Hepatocyte (in vitro differentiated cells): ENCODE results near the gene ATP8B3. TPM values are rescaled to one million over a fixed set of nuclear protein-coding genes. Genes with fewer than 3 reads are reported as not detected.

ENCODE experiments used
- DNase-seq: peaks from one replicate; pipeline ENCODE4 v3.0.0-alpha.2; 2016; ENCODE audit warnings: low spot score
- H2AFZ ChIP-seq: fragments of 200-600 bp; sonication (generic); 2 replicates; pipeline ENCODE4 v1.6.0; 2016; ENCODE audit warnings: antibody characterized with exemption, mild to moderate bottlenecking
- H3K27ac ChIP-seq: fragments of 200-600 bp; sonication (generic); 2 replicates; pipeline ENCODE4 v1.5.1; 2016; ENCODE audit warnings: mild to moderate bottlenecking
- H3K27me3 ChIP-seq: fragments of 200-600 bp; sonication (generic); 2 replicates; pipeline ENCODE4 v1.6.1; 2016
- H3K36me3 ChIP-seq: fragments of 200-600 bp; sonication (generic); replicated peaks from 2 replicates; pipeline ENCODE4 v1.5.1; 2016; ENCODE audit warnings: low read depth; ENCODE audit not compliant: insufficient read depth
- H3K4me1 ChIP-seq: fragments of 200-600 bp; sonication (generic); 2 replicates; pipeline ENCODE4 v1.5.1; 2016; ENCODE audit warnings: mild to moderate bottlenecking, moderate library complexity; ENCODE audit not compliant: insufficient read depth
- H3K4me2 ChIP-seq: fragments of 200-600 bp; sonication (generic); 2 replicates; pipeline ENCODE4 v1.6.0; 2016
- H3K4me3 ChIP-seq: fragments of 200-600 bp; sonication (generic); 2 replicates; pipeline ENCODE4 v1.5.1; 2016; ENCODE audit warnings: mild to moderate bottlenecking
- H3K79me2 ChIP-seq: fragments of 200-600 bp; sonication (generic); 2 replicates; pipeline ENCODE4 v1.6.0; 2017; ENCODE audit warnings: mild to moderate bottlenecking
- H3K9me2 ChIP-seq: fragments of 200-600 bp; sonication (generic); replicated peaks from 2 replicates; pipeline ENCODE4 v1.6.0; 2017; ENCODE audit warnings: mild to moderate bottlenecking; ENCODE audit not compliant: insufficient read depth
- H3K9me3 ChIP-seq: fragments of 200-600 bp; sonication (generic); 2 replicates; pipeline ENCODE4 v1.5.1; 2016; ENCODE audit warnings: low read depth, mild to moderate bottlenecking
- H4K20me1 ChIP-seq: fragments of 200-600 bp; sonication (generic); 2 replicates; pipeline ENCODE4 v1.6.0; 2016; ENCODE audit warnings: mild to moderate bottlenecking; ENCODE audit not compliant: insufficient read depth, poor library complexity, severe bottlenecking
- EZH2 ChIP-seq: fragments of 200-600 bp; sonication (generic); IDR thresholded peaks from 2 replicates; pipeline ENCODE4 v1.6.1; 2016; ENCODE audit warnings: antibody characterized with exemption, mild to moderate bottlenecking, borderline replicate concordance
- EZH2phosphoT487 ChIP-seq: fragments of 200-600 bp; sonication (generic); IDR thresholded peaks from one replicate; pipeline ENCODE4 v1.6.1; 2018; ENCODE audit warnings: antibody characterized with exemption, mild to moderate bottlenecking, low read depth, moderate library complexity; ENCODE audit not compliant: unreplicated experiment, severe bottlenecking
- WGBS: methylation state at CpG from one replicate; pipeline ENCODE4 v1.1.6; 2016; ENCODE audit warnings: low lambda C conversion rate; ENCODE audit errors: missing lambda C conversion rate; 5-methylcytosine and 5-hydroxymethylcytosine counted together
- polyA plus RNA-seq: library from polyadenylated mRNA; unstranded; fragments of >200 nt; fragmentation: Nextera tagmentation; extraction: Ambion mirVana; gene quantifications from 2 replicates; pipeline ENCODE4 v1.2.1, GENCODE V29; 2016
- total RNA-seq: library from RNA; depleted of rRNA; stranded (reverse); fragments of >200 nt; gene quantifications from 2 replicates; pipeline ENCODE4 v1.2.3, GENCODE V29; 2014
- TF ChIP-seq, protein P1 (sequence below): fragments of 200-600 bp; sonication (generic); IDR thresholded peaks from 2 replicates; pipeline ENCODE4 v1.5.1; 2016; ENCODE audit warnings: antibody characterized with exemption, mild to moderate bottlenecking; ENCODE audit not compliant: poor library complexity

The ATP8B3 gene
- total and polyA plus RNA-seq, 2 experiments from 2014 or later: 1.7 to 2.4 TPM

- Histone ChIP-seq H3K27ac (no peak overlapping the region), H3K4me3 (no peak overlapping the region), H3K36me3 (no peaks in the 10 kb centered on the region), H3K4me1 (peaks cover 1% of the 10 kb centered on the region), H4K20me1 (no peaks in the 10 kb centered on the region), H3K9me2 (no peaks in the 10 kb centered on the region), H2AFZ (no peak overlapping the region), H3K4me2 (peak overlapping the region; percentile 29), H3K79me2 (no peaks in the 10 kb centered on the region), H3K9me3 (no peaks in the 10 kb centered on the region), H3K27me3 (peaks cover 86% of the 10 kb centered on the region)
- 2% methylated on average over 65 of the region's 80 CpGs for WGBS
- no peak for DNase-seq
- peak; percentile 47 for TF ChIP-seq EZH2
- TF ChIP-seq, protein P1, sequence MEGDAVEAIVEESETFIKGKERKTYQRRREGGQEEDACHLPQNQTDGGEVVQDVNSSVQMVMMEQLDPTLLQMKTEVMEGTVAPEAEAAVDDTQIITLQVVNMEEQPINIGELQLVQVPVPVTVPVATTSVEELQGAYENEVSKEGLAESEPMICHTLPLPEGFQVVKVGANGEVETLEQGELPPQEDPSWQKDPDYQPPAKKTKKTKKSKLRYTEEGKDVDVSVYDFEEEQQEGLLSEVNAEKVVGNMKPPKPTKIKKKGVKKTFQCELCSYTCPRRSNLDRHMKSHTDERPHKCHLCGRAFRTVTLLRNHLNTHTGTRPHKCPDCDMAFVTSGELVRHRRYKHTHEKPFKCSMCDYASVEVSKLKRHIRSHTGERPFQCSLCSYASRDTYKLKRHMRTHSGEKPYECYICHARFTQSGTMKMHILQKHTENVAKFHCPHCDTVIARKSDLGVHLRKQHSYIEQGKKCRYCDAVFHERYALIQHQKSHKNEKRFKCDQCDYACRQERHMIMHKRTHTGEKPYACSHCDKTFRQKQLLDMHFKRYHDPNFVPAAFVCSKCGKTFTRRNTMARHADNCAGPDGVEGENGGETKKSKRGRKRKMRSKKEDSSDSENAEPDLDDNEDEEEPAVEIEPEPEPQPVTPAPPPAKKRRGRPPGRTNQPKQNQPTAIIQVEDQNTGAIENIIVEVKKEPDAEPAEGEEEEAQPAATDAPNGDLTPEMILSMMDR: no peak
- peak; percentile 85 for TF ChIP-seq EZH2phosphoT487
These were observed 57.2 kb downstream of the ATP8B3 start for GRCh38 chr19:1754636-1755466.

DNA sequence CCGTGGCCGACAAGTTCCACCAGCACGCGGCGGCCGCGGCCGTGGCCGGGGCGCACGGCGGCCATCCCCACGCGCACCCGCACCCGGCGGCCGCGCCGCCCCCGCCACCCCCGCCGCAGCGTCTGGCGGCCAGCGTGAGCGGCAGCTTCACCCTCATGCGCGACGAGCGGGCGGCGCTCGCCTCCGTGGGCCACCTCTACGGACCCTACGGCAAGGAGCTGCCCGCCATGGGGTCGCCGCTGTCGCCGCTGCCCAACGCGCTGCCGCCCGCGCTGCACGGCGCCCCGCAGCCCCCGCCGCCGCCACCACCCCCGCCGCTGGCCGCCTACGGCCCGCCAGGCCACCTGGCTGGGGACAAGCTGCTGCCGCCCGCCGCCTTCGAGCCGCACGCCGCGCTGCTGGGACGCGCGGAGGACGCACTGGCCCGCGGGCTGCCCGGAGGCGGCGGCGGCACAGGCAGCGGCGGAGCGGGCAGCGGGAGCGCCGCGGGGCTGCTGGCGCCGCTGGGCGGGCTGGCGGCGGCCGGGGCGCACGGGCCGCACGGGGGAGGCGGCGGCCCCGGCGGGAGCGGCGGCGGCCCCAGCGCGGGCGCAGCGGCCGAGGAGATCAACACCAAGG is 57.9 kb downstream of the ATP8B3 start:
- Histone ChIP-seq H4K20me1 (no peaks in the 10 kb centered on the region), H3K4me3 (no peak overlapping the region), H3K79me2 (no peaks in the 10 kb centered on the region), H3K9me3 (no peaks in the 10 kb centered on the region), H3K9me2 (no peaks in the 10 kb centered on the region), H3K4me1 (peaks cover 8% of the 10 kb centered on the region), H3K36me3 (no peaks in the 10 kb centered on the region), H2AFZ (no peak overlapping the region), H3K27me3 (peaks cover 86% of the 10 kb centered on the region), H3K4me2 (no peak overlapping the region), H3K27ac (no peak overlapping the region)
- TF ChIP-seq EZH2phosphoT487 (no peak), EZH2 (no peak)
- TF ChIP-seq, protein P1: no peak
- no peak for DNase-seq
- 2% methylated on average over 21 of the region's 105 CpGs for WGBS

DNA sequence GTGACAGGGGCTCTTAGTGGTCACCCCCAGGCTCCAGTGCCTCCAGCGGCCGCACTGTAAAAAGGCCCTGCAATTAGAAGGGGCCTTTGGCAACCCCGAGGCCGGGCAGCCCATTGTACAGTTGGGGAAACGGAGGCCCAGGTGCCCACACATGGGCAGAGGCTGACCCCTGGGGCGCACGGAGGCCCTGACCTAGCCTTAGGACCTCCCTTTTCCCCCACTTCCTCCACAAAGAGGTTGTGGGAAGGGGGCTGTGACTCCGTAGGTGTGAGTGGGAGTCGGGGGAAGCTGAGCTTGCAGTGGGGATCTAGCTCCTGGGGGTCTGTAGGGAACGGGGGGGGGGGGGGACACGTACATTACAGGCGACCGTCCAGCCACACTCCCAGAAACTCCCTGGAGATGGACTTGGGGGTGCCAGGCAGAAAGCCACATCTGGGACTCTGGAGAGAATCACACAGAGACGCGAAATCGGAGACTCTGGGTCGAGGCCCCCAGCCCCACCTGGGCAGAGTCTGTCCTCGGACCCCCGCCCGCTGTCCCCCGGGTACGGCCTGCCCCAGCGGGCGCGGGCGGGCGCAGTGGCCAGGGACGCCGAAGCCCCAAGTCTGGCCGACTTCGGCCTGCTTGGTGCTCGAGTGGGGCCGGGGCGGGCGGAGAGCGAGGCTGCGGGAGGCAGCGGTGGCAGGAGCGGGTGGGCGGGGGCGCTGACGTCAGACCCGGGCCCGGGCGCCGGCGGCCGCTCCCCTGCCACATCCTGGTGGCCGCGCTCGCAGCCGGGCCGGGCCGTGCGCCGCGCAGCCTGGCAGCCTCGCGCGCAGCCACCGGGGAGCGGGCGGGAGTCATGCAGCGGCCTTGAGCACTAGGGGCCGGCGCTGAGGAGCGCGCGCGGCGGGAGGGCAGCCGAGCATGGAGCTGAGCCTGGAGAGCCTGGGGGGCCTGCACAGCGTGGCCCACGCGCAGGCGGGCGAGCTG is 59.0 kb downstream of the ATP8B3 start, which contains the start of gene ONECUT3:
ONECUT3 (plus strand) TSS at position 750 of the 972 bp plus-strand sequence; CDS start at position 907, 157 bp downstream.
- 23% methylated on average over 19 of the region's 77 CpGs for WGBS
- H3K9me2 ChIP-seq: no peaks in the 10 kb centered on the region
- no peak within 1 kb of the TSS for H2AFZ ChIP-seq
- no peak within 1 kb of the TSS for H3K4me3 ChIP-seq
- H3K4me1 ChIP-seq: peaks cover 12% of the 10 kb centered on the region
- DNase-seq: peak; percentile 58
- no peak within 1 kb of the TSS for H3K4me2 ChIP-seq
- no peaks in the 10 kb centered on the region for H3K79me2 ChIP-seq
- no peak for TF ChIP-seq EZH2
- TF ChIP-seq EZH2phosphoT487: no peak
- TF ChIP-seq, protein P1: no peak
- no peaks in the 10 kb centered on the region for H4K20me1 ChIP-seq
- H3K27me3 ChIP-seq: peaks cover 86% of the 10 kb centered on the region
- H3K9me3 ChIP-seq: no peaks in the 10 kb centered on the region
- H3K36me3 ChIP-seq: no peaks in the 10 kb centered on the region
- H3K27ac ChIP-seq: no peak within 1 kb of the TSS
